ENCODE results near the gene CLTB. TPM values are rescaled to one million over a fixed set of nuclear protein-coding genes. Genes with fewer than 3 reads are reported as not detected.
A peak's percentile ranks its signal among the peaks of the same experiment; 100 is the strongest.

CLTB gene
- polyA plus RNA-seq, 1 of the 3 experiments (the other 2 are of a cell fraction), result 91.2 TPM

DNA sequence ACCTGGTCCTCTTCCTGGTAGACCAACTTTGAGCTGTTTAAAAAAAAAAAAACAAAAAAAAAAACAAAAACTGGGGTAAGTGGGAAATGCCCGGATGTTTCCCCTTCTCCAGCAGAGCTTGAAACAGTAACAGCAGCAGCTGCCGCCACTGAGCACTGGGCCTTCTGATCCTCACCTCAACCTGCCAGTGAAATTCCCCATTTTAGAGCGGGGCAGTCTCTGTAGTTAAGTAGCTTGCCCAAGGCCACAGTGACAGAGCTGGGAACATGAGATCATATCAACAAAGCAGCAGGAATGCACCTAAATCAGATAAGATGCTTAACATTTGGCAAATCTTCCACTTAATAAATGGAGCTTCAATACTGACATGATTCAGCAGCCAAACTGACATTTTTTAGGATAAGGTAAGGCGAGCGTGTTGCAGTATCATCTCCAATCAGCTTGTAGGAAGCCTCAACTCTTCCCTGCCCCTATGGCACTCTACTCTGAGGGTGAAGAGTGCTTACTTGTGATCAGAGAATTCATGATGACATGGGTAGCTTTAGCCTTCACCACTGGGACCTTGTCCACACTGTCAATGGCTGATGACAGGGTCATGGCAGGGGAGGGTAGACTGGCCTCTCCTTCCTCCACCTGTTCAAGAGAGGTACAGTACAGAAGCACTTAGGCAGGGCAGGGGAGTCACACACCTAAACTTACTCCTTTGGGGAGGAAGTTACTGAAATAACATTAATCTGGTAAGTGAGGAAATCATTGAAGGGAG, 64.0 kb downstream of the CLTB start:
- peaks cover 55 to 82% of the 10 kb centered on the region in 2 experiments for H3K36me3 ChIP-seq (replicated peaks in 1 of 2; ENCODE audit: control insufficient read depth in 1 of 2, insufficient read depth in 2 of 2, low read length in 1 of 2)
- no peak for DNase-seq

DNA sequence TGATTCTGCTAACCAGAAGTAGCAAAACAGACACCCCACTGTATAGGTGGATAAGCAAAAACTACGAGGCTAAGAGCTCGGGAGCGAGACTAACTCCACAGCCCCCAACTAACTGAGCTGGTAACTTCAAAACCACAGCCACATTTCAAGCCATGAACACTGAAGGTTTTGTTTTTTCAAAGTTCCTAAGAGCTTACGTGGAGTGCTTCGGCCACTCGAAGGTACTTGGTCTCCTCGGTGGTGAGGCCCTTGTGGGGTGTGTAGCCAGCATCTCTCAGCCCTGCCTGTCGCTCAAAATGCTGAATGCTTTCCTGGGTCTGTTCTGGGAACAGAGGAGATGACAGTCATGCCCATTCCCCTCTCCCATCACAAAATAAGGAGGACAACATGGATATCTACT, 65.9 kb downstream of the CLTB start:
- H3K36me3 ChIP-seq (replicated peaks in 1 of 2; ENCODE audit: control insufficient read depth in 1 of 2, insufficient read depth in 2 of 2, low read length in 1 of 2), result peaks cover 58 to 84% of the 10 kb centered on the region in 2 experiments
- H2AFZ ChIP-seq (ENCODE audit: low read depth), result no peak overlapping the region
- no peak for DNase-seq
- TF ChIP-seq, protein P1, sequence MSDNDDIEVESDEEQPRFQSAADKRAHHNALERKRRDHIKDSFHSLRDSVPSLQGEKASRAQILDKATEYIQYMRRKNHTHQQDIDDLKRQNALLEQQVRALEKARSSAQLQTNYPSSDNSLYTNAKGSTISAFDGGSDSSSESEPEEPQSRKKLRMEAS (IDR thresholded peaks at IDR 0.05; ENCODE audit: low read depth), result no peak
- TF ChIP-seq RFX5 (IDR thresholded peaks at IDR 0.05; ENCODE audit: low read length) (no peak), CHD2 (IDR thresholded peaks at IDR 0.05; ENCODE audit: low read length, partially characterized antibody) (no peak), TEAD4 (IDR thresholded peaks at IDR 0.05; ENCODE audit: borderline replicate concordance, insufficient read depth) (no peak), ELF1 (IDR thresholded peaks at IDR 0.05) (no peak), SMC3 (IDR thresholded peaks at IDR 0.05; ENCODE audit: low read depth, low read length) (no peak), FOSL2 (IDR thresholded peaks at IDR 0.05; ENCODE audit: borderline replicate concordance, low read depth) (no peak), GABPA (IDR thresholded peaks at IDR 0.05; ENCODE audit: low read depth) (no peak), TCF12 (IDR thresholded peaks at IDR 0.05) (no peak), GATA2 (CRISPR knock-in tag; IDR thresholded peaks at IDR 0.05) (no peak), MEF2A (IDR thresholded peaks at IDR 0.05; ENCODE audit: borderline replicate concordance, low read depth) (no peak)
- TF ChIP-seq, protein P2, sequence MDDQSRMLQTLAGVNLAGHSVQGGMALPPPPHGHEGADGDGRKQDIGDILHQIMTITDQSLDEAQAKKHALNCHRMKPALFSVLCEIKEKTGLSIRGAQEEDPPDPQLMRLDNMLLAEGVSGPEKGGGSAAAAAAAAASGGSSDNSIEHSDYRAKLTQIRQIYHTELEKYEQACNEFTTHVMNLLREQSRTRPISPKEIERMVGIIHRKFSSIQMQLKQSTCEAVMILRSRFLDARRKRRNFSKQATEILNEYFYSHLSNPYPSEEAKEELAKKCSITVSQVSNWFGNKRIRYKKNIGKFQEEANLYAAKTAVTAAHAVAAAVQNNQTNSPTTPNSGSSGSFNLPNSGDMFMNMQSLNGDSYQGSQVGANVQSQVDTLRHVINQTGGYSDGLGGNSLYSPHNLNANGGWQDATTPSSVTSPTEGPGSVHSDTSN (IDR thresholded peaks at IDR 0.05), result no peak
- H3K27me3 ChIP-seq (ENCODE audit: insufficient read depth), result no peaks in the 10 kb centered on the region
- no peak overlapping the region for H3K9ac ChIP-seq
- peaks cover 56% of the 10 kb centered on the region for H3K79me2 ChIP-seq (ENCODE audit: insufficient read depth)
- H3F3A ChIP-seq (replicated peaks; ENCODE audit: insufficient read depth), result peaks cover 10% of the 10 kb centered on the region
- H4K20me1 ChIP-seq (ENCODE audit: insufficient read depth), result peaks cover 28% of the 10 kb centered on the region
- H3K27ac ChIP-seq (ENCODE audit: low read depth in 2 of 2, low read length in 1 of 2), result no peak overlapping the region
- 92% methylated on average over 8 of the region's 8 CpGs for WGBS (ENCODE audit: low lambda C conversion rate)
- H3K4me1 ChIP-seq (ENCODE audit: control insufficient read depth in 1 of 2, insufficient read depth in 2 of 2, low read depth in 1 of 2, low read length in 1 of 2), result peaks cover 0 to 7% of the 10 kb centered on the region in 2 experiments; a peak in 1 of 4 replicates
- no peaks in the 10 kb centered on the region for H3K9me2 ChIP-seq
- no peak overlapping the region for H3K4me3 ChIP-seq (ENCODE audit: low read depth in 2 of 2, low read length in 1 of 2)
- no peaks in the 10 kb centered on the region for H3K9me3 ChIP-seq
- H3K4me2 ChIP-seq, result no peak overlapping the region
- CTCF ChIA-PET, result interaction anchor here (2.0 kb wide), 1 partner anchor 620 kb away, joined by 4 read pairs; no protein-coding TSS in a partner anchor
- POLR2A ChIA-PET, result no interaction called here

More for the DNA sequence above, 64.0 kb downstream of the CLTB start:
- Histone ChIP-seq H2AFZ (ENCODE audit: low read depth) (no peak overlapping the region), H3F3A (replicated peaks; ENCODE audit: insufficient read depth) (peaks cover 3% of the 10 kb centered on the region), H3K9me3 (no peaks in the 10 kb centered on the region), H3K9me2 (no peaks in the 10 kb centered on the region), H3K79me2 (ENCODE audit: insufficient read depth) (peaks cover 75% of the 10 kb centered on the region), H3K9ac (no peak overlapping the region), H3K4me3 (ENCODE audit: low read depth in 2 of 2, low read length in 1 of 2) (no peak overlapping the region), H3K27me3 (ENCODE audit: insufficient read depth) (no peaks in the 10 kb centered on the region), H3K27ac (ENCODE audit: low read depth in 2 of 2, low read length in 1 of 2) (no peak overlapping the region), H4K20me1 (ENCODE audit: insufficient read depth) (peaks cover 45% of the 10 kb centered on the region), H3K4me2 (no peak overlapping the region), H3K4me1 (ENCODE audit: control insufficient read depth in 1 of 2, insufficient read depth in 2 of 2, low read depth in 1 of 2, low read length in 1 of 2) (peaks cover 0 to 7% of the 10 kb centered on the region in 2 experiments; a peak in 1 of 4 replicates)
- TF ChIP-seq, protein P3, sequence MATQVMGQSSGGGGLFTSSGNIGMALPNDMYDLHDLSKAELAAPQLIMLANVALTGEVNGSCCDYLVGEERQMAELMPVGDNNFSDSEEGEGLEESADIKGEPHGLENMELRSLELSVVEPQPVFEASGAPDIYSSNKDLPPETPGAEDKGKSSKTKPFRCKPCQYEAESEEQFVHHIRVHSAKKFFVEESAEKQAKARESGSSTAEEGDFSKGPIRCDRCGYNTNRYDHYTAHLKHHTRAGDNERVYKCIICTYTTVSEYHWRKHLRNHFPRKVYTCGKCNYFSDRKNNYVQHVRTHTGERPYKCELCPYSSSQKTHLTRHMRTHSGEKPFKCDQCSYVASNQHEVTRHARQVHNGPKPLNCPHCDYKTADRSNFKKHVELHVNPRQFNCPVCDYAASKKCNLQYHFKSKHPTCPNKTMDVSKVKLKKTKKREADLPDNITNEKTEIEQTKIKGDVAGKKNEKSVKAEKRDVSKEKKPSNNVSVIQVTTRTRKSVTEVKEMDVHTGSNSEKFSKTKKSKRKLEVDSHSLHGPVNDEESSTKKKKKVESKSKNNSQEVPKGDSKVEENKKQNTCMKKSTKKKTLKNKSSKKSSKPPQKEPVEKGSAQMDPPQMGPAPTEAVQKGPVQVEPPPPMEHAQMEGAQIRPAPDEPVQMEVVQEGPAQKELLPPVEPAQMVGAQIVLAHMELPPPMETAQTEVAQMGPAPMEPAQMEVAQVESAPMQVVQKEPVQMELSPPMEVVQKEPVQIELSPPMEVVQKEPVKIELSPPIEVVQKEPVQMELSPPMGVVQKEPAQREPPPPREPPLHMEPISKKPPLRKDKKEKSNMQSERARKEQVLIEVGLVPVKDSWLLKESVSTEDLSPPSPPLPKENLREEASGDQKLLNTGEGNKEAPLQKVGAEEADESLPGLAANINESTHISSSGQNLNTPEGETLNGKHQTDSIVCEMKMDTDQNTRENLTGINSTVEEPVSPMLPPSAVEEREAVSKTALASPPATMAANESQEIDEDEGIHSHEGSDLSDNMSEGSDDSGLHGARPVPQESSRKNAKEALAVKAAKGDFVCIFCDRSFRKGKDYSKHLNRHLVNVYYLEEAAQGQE (IDR thresholded peaks at IDR 0.05; ENCODE audit: low read depth, low read length), result no peak
- peak; percentile 58 for TF ChIP-seq GATA2 (CRISPR knock-in tag; IDR thresholded peaks at IDR 0.05)
- WGBS (ENCODE audit: low lambda C conversion rate), result 87% methylated on average over 5 of the region's 5 CpGs
- ChIA-PET POLR2A (interaction anchor here (1.9 kb wide), 1 partner anchor 9 kb away, joined by 5 read pairs; the partner anchor contains the start of gene KIAA1191), CTCF (interaction anchor here (0.6 kb wide), 1 partner anchor 21 kb away, joined by 3 read pairs; no protein-coding TSS in a partner anchor)
